ENCODE data around the gene PTX4. TPM values are rescaled to one million over a fixed set of nuclear protein-coding genes. Genes with fewer than 3 reads are reported as not detected.
"Not testable (repeated sequence)": the region's sequence is repeated elsewhere in the genome, so short reads cannot be mapped to it uniquely, and the experiment has no call there.

Gene PTX4
- total RNA-seq, 2 experiments from 2014 or later: not detected

DNA sequence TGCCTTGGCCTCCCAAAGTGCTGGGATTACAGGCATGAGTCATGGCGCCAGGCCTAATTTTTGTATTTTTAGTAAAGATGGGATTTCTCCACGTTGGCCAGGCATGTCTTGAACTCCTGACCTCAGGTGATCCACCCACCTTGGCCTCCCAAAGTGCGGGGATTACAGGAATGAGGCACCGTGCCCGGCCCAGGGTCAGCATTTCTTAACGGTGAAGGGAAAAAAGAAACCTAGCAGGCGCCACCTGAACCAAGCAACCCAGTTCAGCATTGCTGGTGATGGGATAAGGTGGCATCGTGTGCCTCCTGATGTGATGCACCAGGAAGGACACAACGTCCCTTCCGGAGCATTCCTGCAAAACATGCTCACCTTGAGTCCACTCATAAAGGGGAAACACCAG lies 11.7 kb downstream of the PTX4 start:
- ChIA-PET POLR2A (no interaction called here), CTCF (interaction anchor here (0.6 to 1.1 kb wide), 2 partner anchors 229 to 962 kb away, joined by 3 to 4 read pairs; partner anchors contain the start of gene MAPK8IP3)
- Mint-ChIP-seq H3K4me3 (no peak overlapping the region), H3K27me3 (no peaks in the 10 kb centered on the region), H3K4me1 (peaks cover 16% of the 10 kb centered on the region), H3K9me3 (no peaks in the 10 kb centered on the region), H3K36me3 (ENCODE audit: low read depth) (no peaks in the 10 kb centered on the region), H3K27ac (no peak overlapping the region)
- no peak for DNase-seq

DNA sequence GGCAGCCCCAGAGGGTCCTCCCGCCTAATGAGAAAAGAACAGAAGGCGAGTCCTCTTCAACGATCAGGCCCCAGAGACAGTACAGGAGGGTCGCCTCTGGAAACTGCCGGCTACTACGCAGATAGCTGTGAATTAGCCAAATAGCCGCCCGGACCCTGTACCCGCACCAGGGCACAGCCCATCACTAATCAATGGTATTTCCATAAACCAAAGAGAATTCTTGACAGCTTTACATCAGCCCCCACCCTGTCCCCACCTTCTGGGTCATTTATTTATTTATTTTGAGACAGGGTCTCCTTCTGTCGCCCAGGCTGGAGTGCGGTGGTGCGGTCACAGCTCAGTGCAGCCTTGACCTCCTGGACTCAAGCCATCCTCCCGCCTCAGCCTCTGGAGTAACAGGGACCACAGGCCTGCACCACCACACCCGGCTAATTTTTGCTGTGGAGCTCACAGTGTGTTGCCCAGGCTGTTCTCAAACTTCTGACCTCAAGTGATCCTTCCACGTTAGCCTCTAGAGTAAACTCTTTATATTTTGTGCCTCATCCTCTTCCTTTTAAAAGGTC lies 13.1 kb downstream of the PTX4 start:
- Mint-ChIP-seq H3K27ac (peak overlapping the region; percentile 90), H3K4me1 (peaks cover 27% of the 10 kb centered on the region), H3K4me3 (peak overlapping the region; percentile 81), H3K27me3 (no peaks in the 10 kb centered on the region), H3K36me3 (ENCODE audit: low read depth) (no peaks in the 10 kb centered on the region), H3K9me3 (no peaks in the 10 kb centered on the region)
- no peak for DNase-seq
- ChIA-PET CTCF (interaction anchor here (0.8 to 1.1 kb wide), 2 partner anchors 11 to 97 kb away, joined by 3 read pairs; no protein-coding TSS in a partner anchor), POLR2A (no interaction called here)

DNA sequence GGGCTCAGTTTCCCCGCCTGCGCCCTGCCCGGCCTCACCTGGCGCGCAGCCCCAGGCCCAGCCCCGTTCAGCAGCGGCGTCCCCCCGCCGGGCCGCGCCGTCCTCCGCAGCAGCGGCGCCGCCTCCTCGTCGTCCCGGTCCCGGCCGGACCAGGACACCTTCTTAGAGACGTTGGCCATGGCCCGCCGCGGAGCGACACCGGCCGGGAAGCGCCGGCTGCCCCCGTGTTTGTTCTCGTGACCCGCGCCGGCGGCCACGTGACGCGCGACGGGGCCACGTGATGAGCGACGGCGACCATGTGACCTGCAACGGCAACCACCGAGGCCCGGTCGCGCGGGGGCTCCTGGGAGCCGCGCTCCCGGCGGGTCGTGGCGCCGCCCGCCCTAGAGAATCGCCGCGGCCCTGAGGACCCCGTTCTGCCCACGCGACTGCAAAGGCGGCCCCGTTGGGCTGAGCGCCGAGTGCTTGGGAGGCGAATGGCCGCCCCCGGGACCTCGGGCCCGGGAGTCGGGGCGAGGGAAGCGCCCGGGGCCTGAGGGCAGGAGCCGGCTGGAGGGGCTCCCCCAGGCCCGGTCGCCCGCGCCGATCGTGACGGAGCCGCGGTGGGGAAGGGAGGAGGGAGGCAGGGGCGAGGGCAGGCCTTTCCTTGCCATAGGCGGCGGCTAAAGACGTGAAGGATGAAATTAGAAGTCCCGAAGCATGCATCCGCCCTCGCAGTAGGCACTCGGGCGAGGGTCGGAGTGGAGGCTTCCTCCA lies 13.8 kb downstream of the PTX4 start, which contains the start of gene CLCN7:
Gene CLCN7, minus strand, starts transcription at position 233 of the 756 bp plus-strand sequence. Its CDS starts 54 bp downstream, at position 179.
- peaks cover 29% of the 10 kb centered on the region for H3K4me1 Mint-ChIP-seq
- DNase-seq: peak; percentile 89
- peak within 1 kb of the TSS; percentile 90 for H3K27ac Mint-ChIP-seq
- H3K27me3 Mint-ChIP-seq: no peaks in the 10 kb centered on the region
- ChIA-PET CTCF (interaction anchor here (1.1 kb wide), 1 partner anchor 12 kb away, joined by 3 read pairs; no protein-coding TSS in a partner anchor), POLR2A (no interaction called here)
- H3K4me3 Mint-ChIP-seq: peak within 1 kb of the TSS; percentile 81
- H3K9me3 Mint-ChIP-seq: no peaks in the 10 kb centered on the region
- no peaks in the 10 kb centered on the region for H3K36me3 Mint-ChIP-seq (ENCODE audit: low read depth)

DNA sequence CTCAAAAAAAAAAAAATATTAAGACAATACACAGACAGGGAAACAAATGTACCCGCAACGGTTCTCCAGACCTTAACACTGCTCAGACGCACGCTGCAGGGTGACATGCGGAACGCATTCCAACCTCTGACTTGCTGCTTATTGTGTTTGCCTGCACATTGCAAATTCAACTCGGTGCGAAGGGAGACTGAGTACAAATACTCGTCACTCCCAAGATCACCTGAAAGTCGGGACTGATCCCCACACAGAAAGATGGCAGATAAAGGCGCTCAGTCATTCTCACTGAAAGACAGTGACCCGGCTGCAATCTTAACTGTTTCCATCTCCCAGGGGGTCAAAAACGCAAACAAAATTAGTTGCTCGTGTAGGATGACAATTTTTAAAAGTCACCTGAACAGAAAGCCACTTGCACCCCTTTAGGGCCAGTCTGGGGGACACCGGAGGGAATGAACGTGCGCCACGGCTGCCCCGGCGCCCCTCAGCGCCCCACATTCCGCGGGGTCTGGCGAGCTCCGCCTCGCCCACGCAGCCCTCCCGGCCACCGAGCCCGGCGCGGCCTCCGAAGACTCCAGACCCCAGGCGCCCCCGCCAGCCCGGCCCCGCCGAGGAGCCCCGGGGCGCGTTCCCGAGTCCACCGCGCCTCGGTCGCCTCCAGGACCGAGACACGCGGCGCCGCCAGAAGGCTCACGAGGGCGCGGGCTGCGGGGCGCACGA lies 14.5 kb downstream of the PTX4 start:
- Mint-ChIP-seq H3K27me3 (no peaks in the 10 kb centered on the region), H3K27ac (peak overlapping the region; percentile 41), H3K9me3 (no peaks in the 10 kb centered on the region), H3K4me3 (peak overlapping the region; percentile 72), H3K36me3 (ENCODE audit: low read depth) (no peaks in the 10 kb centered on the region), H3K4me1 (peaks cover 32% of the 10 kb centered on the region)
- ChIA-PET POLR2A (no interaction called here), CTCF (no interaction called here)
- no peak for DNase-seq

DNA sequence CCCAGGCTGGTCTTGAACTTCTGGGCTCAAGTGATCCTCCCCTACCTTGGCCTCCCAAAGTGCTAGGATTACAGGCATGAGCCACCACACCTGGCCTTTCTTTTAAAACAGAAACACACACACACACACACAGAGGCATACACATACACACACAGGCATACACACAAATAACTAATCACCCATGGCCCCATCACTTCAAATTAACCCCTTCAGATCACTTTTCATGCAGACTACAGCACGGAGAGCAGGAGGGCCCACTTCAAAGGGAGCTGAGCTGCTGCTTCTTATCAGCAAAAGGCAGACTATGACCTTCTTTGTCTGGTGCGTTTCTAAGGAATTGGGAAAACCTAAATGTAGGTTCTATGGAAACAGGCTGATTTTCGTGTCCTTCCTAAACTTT lies 15.8 kb downstream of the PTX4 start:
- Mint-ChIP-seq H3K4me3 (peak overlapping the region; percentile 52), H3K36me3 (ENCODE audit: low read depth) (no peaks in the 10 kb centered on the region), H3K27ac (no peak overlapping the region), H3K27me3 (no peaks in the 10 kb centered on the region), H3K9me3 (no peaks in the 10 kb centered on the region), H3K4me1 (peaks cover 32% of the 10 kb centered on the region)
- no peak for DNase-seq
- POLR2A ChIA-PET: no interaction called here
- CTCF ChIA-PET: interaction anchor here (0.6 kb wide), 1 partner anchor 65 kb away, joined by 3 read pairs; no protein-coding TSS in a partner anchor

DNA sequence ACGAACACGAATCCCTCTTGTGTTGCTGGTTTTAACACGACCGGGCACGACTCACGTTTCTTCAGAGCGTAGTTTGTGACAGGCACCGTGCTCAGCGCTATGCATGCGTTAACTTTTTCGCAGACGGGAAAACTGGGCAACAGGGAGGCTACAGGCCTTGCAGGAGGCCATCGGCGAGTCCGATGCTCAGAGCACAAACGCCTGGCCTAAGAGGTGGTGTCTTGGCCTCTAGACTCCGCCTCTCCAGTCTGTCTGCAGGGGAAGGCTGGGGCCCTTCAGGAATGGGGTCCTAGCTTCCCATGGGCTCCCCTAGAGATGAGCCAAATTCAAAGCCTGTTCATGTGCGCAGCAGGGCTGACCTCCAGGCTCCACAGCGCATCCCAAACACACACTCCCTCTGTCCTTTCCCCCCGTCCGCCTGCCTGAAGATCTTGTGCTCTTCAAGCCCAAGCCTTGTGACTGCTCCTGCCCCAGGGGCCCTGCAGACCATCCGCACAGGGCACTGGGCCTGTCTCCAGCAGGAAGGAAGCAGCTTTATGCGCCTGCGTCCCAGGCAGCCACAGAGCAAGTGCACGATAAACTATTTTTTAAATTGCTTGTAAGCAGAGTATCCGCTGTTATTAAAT lies 17.1 kb downstream of the PTX4 start:
- ChIA-PET POLR2A (no interaction called here), CTCF (interaction anchor here (0.8 to 1.0 kb wide), 3 partner anchors 8 to 234 kb away, joined by 3 read pairs; partner anchors contain the start of gene MAPK8IP3)
- Mint-ChIP-seq H3K4me3 (no peak overlapping the region), H3K27ac (peak overlapping the region; percentile 66), H3K36me3 (ENCODE audit: low read depth) (no peaks in the 10 kb centered on the region), H3K9me3 (no peaks in the 10 kb centered on the region), H3K4me1 (peaks cover 32% of the 10 kb centered on the region), H3K27me3 (no peaks in the 10 kb centered on the region)
- DNase-seq: no peak

DNA sequence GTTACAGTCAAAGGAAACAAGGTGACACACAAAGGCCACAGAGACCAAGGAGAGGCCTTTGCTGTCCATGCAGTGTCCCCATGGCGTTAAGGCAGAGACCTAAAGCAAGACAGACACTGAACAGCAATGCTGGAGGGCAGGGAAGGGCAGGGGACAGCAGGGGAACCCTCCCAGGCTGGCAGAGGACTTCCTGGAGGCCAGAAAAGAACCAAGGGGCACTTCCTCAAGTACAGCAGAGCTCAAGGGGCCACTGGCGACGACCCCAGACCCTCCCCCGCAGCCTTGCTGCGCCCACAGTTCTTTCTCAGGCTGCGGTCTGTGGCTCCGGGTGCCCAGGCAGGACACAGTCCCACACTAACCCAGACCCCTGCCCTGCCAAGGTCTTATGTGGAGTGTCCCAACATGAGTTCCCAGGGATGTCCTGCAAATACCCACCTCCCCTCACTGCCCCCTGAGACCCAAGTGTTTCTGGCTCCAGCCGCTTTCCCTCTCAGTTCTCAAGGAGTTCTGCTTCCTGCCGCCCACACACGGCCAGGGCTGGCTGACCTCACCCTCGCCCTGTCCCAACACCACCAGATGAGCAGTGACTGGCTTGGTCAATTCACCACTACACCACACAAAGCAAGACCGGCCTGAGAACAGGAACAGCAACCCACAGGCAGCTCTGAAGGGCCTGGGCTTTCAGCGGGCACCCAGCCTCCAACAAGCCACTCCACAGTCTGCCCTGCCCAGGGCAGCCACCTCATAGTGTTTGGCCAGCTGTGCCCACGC lies 18.1 kb downstream of the PTX4 start:
- Mint-ChIP-seq H3K27ac (peak overlapping the region; percentile 66), H3K4me1 (peaks cover 28% of the 10 kb centered on the region), H3K27me3 (no peaks in the 10 kb centered on the region), H3K36me3 (ENCODE audit: low read depth) (no peaks in the 10 kb centered on the region), H3K9me3 (no peaks in the 10 kb centered on the region), H3K4me3 (no peak overlapping the region)
- CTCF ChIA-PET: interaction anchor here (0.6 to 1.1 kb wide), 4 partner anchors 9 to 235 kb away, joined by 3 to 4 read pairs (median 3); partner anchors contain the start of gene MAPK8IP3
- DNase-seq: no peak
- POLR2A ChIA-PET: no interaction called here

DNA sequence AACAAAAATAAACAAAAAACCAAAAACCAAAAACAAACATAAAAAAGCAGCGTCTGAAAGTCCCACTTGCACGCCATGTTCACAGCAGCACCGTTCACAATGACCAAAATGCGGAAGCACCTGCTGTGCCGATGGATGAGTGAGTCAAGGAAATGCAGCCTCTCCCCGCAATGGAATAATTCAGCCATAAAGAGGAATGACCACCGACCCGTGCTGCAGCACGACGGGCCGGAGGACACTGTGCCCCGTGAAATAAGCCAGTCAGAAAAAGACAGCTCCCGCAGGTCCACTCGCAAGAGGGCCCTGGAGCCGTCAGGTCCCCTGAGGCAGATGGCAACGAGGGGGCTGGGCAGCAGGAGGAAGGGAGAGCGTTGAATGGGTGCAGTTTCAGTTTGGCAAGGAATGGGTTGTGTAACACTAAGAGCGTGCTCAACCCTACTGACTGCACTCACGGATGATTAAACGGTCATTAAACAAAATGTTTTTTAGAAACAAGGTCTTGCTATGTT lies 19.0 kb downstream of the PTX4 start:
- Mint-ChIP-seq H3K4me1 (peaks cover 26% of the 10 kb centered on the region), H3K27ac (peak overlapping the region; percentile 46)

DNA sequence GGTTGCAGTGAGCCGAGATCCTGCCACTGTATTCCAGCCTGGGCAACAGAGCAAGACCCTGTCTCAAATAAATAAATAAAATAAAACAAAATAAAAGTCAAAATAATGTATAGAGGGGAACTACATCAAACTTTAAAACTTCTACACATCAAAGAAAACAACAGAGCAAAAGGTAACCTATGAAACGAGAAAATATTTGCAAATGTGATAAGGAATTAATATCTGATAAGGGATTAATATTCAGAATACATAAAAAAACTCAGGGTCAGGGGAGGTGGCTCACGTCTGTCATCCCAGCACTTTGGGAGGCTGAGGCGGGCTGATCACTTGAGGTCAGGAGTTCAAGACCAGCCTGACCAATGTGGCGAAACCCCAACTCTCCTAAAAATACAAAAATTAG lies 19.6 kb downstream of the PTX4 start:
- H3K27ac Mint-ChIP-seq, POLR2A ChIA-PET, H3K9me3 Mint-ChIP-seq: not testable (repeated sequence)

More for the DNA sequence above, 19.0 kb downstream of the PTX4 start:
- Mint-ChIP-seq H3K4me3 (no peak overlapping the region), H3K36me3 (ENCODE audit: low read depth) (no peaks in the 10 kb centered on the region), H3K9me3 (no peaks in the 10 kb centered on the region), H3K27me3 (no peaks in the 10 kb centered on the region)
- DNase-seq: no peak
- CTCF ChIA-PET: interaction anchor here (1.1 kb wide), 1 partner anchor 18 kb away, joined by 4 read pairs; no protein-coding TSS in a partner anchor
- POLR2A ChIA-PET: no interaction called here

DNA sequence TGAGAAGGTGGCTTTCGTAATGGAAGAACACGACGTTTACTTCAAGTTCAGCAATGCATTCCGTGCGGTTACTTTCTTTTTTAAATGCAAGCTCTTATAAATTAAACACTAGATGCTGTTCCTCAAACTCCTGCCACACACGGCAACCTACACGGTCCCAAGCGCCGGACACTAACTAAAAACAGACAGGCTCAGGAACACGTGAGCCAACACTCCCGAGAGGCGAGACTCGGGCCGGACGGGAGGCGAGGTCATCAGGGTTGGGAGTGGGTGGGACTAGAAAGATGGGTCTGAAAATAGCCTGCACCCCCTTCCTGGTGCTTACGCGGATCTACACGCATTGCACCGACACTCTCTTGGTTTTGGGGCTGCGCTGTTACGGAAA lies 20.3 kb downstream of the PTX4 start:
- ChIA-PET CTCF (no interaction called here), POLR2A (no interaction called here)
- H3K36me3 Mint-ChIP-seq (ENCODE audit: low read depth): no peaks in the 10 kb centered on the region
- H3K27ac Mint-ChIP-seq: no peak overlapping the region
- peaks cover 22% of the 10 kb centered on the region for H3K4me1 Mint-ChIP-seq
- no peak for DNase-seq
- no peaks in the 10 kb centered on the region for H3K9me3 Mint-ChIP-seq
- H3K27me3 Mint-ChIP-seq: no peaks in the 10 kb centered on the region
- H3K4me3 Mint-ChIP-seq: no peak overlapping the region

More for the DNA sequence above, 19.6 kb downstream of the PTX4 start:
- H3K36me3 Mint-ChIP-seq (ENCODE audit: low read depth); H3K4me3 Mint-ChIP-seq; DNase-seq; H3K27me3 Mint-ChIP-seq; CTCF ChIA-PET: not testable (repeated sequence)
- H3K4me1 Mint-ChIP-seq: peaks cover 24% of the 10 kb centered on the region

DNA sequence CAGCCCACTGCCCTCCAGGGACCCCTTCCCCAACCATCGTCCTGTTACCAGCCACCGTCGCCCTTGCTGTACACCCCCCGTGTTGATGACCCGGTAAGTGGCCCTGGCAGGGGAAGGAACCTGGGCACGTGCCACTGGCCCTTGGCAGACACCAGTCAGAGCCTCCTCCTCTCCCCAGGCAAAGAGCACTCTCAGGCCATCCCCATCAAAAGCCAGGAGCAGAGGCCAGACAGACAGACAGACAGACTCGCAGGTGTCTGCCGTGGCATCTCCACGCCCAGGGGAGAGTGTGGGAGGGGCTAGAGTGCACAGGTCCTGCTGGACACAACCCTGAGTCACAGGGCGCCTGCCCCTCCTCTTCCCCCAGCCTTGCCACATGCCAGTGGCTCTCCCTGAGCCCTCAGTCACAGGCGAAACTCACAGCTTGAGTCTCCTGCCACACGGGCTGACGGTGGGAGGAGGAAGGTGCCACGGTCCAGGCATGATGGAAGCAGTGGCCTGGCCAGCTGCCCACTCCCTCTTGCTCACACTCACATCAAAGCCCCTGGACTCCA lies 21.7 kb downstream of the PTX4 start:
- Mint-ChIP-seq H3K9me3 (no peaks in the 10 kb centered on the region), H3K36me3 (ENCODE audit: low read depth) (no peaks in the 10 kb centered on the region), H3K4me1 (peaks cover 16% of the 10 kb centered on the region), H3K27me3 (no peaks in the 10 kb centered on the region), H3K4me3 (no peak overlapping the region), H3K27ac (no peak overlapping the region)
- POLR2A ChIA-PET: no interaction called here
- CTCF ChIA-PET: no interaction called here
- DNase-seq: no peak

DNA sequence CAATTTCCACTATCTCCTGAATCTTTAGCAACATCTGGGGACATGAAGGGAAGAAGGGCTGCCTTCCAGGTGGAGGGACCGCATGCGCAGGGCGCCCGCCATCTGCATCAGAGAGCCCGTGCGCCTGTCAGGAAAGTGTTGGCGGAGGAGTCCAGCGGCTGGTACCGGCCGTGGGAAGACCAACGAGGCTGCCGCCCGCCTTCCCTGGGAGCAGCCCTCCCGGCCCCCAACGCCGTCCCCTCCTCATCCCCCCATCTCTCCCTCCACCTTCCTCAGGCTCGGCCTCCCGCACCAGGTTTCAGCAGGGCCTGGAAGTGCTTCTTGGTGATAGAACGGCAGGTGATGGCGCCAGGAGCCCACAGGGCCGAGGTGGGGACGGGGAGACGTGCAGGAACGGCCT lies 22.7 kb downstream of the PTX4 start:
- ChIA-PET CTCF (no interaction called here), POLR2A (no interaction called here)
- no peak overlapping the region for H3K27ac Mint-ChIP-seq
- no peaks in the 10 kb centered on the region for H3K9me3 Mint-ChIP-seq
- no peak for DNase-seq
- no peaks in the 10 kb centered on the region for H3K27me3 Mint-ChIP-seq
- peaks cover 8% of the 10 kb centered on the region for H3K4me1 Mint-ChIP-seq
- H3K36me3 Mint-ChIP-seq (ENCODE audit: low read depth): no peaks in the 10 kb centered on the region
- H3K4me3 Mint-ChIP-seq: no peak overlapping the region
